Ramos (cell line): ENCODE measurements around the gene KIF22.

Source experiments
- in situ Hi-C: fragments of 300-500 bp; cut with MboI; formaldehyde crosslinking; loops from one replicate; pipeline ENCODE4 v1.14.3; 2022; ENCODE audit warnings: low sequenced_read_pairs; ENCODE audit not compliant: unreplicated experiment

KIF22 gene

GRCh38 chr16:29850998-29851397, 60.4 kb downstream of the KIF22 start:
- in situ Hi-C loops: no loop called here

- in situ Hi-C loops: no loop called here
Measured at GRCh38 chr16:29852654-29853053, 62.1 kb downstream of the KIF22 start.

GRCh38 chr16:29854520-29855100, 64.1 kb downstream of the KIF22 start:
- in situ Hi-C loops: no loop called here
